GM18498 (cell line): ENCODE data around the gene PPP1R18.

Experiments used
- ATAC-seq: cut with Tn5 transposase; IDR thresholded peaks from one replicate; pipeline ENCODE4 v1.9.1; 2021; ENCODE audit warnings: mild to moderate bottlenecking, moderate library complexity; ENCODE audit not compliant: unreplicated experiment

The PPP1R18 gene

GRCh38 chr6:30689022-30689865 lies 2.8 kb upstream of the PPP1R18 start:
- ATAC-seq, result no peak

GRCh38 chr6:30688569-30688968 lies 2.1 kb upstream of the PPP1R18 start:
- ATAC-seq, result no peak

GRCh38 chr6:30687659-30688431 lies 1.4 kb upstream of the PPP1R18 start:
- no peak for ATAC-seq

- peak; percentile 47 for ATAC-seq
Measured at GRCh38 chr6:30686908-30687658, 638 bp upstream of the PPP1R18 start.

- no peak for ATAC-seq
Measured at GRCh38 chr6:30685157-30686008, 1.1 kb downstream of the PPP1R18 start.

- ATAC-seq, result no peak
Measured at GRCh38 chr6:30684386-30685156, 1.9 kb downstream of the PPP1R18 start.

GRCh38 chr6:30683980-30684338 lies 2.5 kb downstream of the PPP1R18 start:
- ATAC-seq, result no peak

GRCh38 chr6:30683183-30683979 lies 3.1 kb downstream of the PPP1R18 start:
- ATAC-seq, result no peak

- peak; percentile 45 for ATAC-seq
Measured at GRCh38 chr6:30682143-30683117, 4.0 kb downstream of the PPP1R18 start.

GRCh38 chr6:30681766-30682142 lies 4.7 kb downstream of the PPP1R18 start:
- ATAC-seq, result no peak

- no peak for ATAC-seq
Measured at GRCh38 chr6:30679765-30680535, 6.5 kb downstream of the PPP1R18 start.

- ATAC-seq, result peak; percentile 46
Measured at GRCh38 chr6:30678964-30679726, 7.3 kb downstream of the PPP1R18 start.

GRCh38 chr6:30676660-30677285 lies 9.7 kb downstream of the PPP1R18 start:
- ATAC-seq, result no peak

- peak; percentile 73 for ATAC-seq
Measured at GRCh38 chr6:30672445-30673253, 13.8 kb downstream of the PPP1R18 start, which contains the start of gene DHX16. Gene DHX16 (minus strand): TSS chr6:30673006. CDS start chr6:30672841, 165 bp downstream.
